H9 (cell line): ENCODE results near the gene DPP10. TPM values are rescaled to one million over a fixed set of nuclear protein-coding genes. Genes with fewer than 3 reads are reported as not detected.

ENCODE experiments used
- DNase-seq: peaks from one replicate; pipeline ENCODE4 v3.0.0-alpha.2; 2017
- H2AFZ ChIP-seq: one replicate; pipeline ENCODE4 v1.6.1; 2013; ENCODE audit warnings: mild to moderate bottlenecking, low read length, control low read depth, moderate library complexity
- H2AK5ac ChIP-seq: 2 replicates; pipeline ENCODE4 v1.6.1; 2013; ENCODE audit warnings: low read length, control low read depth, mixed read lengths; ENCODE audit not compliant: insufficient read length
- H2BK120ac ChIP-seq: one replicate; pipeline ENCODE4 v1.6.1; 2013; ENCODE audit warnings: low read depth, mild to moderate bottlenecking, low read length, control low read depth, inconsistent platforms; ENCODE audit not compliant: poor library complexity, severe bottlenecking
- H2BK12ac ChIP-seq: 2 replicates; pipeline ENCODE4 v1.6.1; 2013; ENCODE audit warnings: low read length, control low read depth, mixed read lengths, low read depth; ENCODE audit not compliant: insufficient read length
- H2BK15ac ChIP-seq: 2 replicates; pipeline ENCODE4 v1.6.1; 2013; ENCODE audit warnings: low read depth, low read length, control low read depth
- H2BK20ac ChIP-seq: one replicate; pipeline ENCODE4 v1.6.1; 2013; ENCODE audit warnings: low read depth, mild to moderate bottlenecking, low read length, control low read depth, inconsistent platforms; ENCODE audit not compliant: poor library complexity, severe bottlenecking
- H2BK5ac ChIP-seq: 2 replicates; pipeline ENCODE4 v1.6.1; 2013; ENCODE audit warnings: low read length, control low read depth, mixed read lengths; ENCODE audit not compliant: insufficient read length
- H3K14ac ChIP-seq: 2 replicates; pipeline ENCODE4 v1.6.1; 2013; ENCODE audit warnings: low read length, control low read depth; ENCODE audit not compliant: insufficient read depth
- H3K18ac ChIP-seq: 2 replicates; pipeline ENCODE4 v1.6.1; 2013; ENCODE audit warnings: low read depth, mild to moderate bottlenecking, mixed read lengths, low read length, control low read depth; ENCODE audit not compliant: insufficient read length
- H3K23ac ChIP-seq: 2 replicates; pipeline ENCODE4 v1.6.1; 2013; ENCODE audit warnings: low read length, control low read depth, mixed read lengths, low read depth; ENCODE audit not compliant: insufficient read length
- H3K23me2 ChIP-seq: 2 replicates; pipeline ENCODE4 v1.6.1; 2013; ENCODE audit warnings: low read depth, mild to moderate bottlenecking, mixed read lengths, low read length, control low read depth; ENCODE audit not compliant: insufficient read length, poor library complexity, severe bottlenecking
- H3K27ac ChIP-seq: 2 replicates; pipeline ENCODE4 v1.5.1; 2013; ENCODE audit warnings: low read length, control low read depth, mixed read lengths, low read depth; ENCODE audit not compliant: insufficient read length
- H3K27me3 ChIP-seq: 2 replicates; pipeline ENCODE4 v1.6.1; 2013; ENCODE audit warnings: low read length, control low read depth, inconsistent platforms; ENCODE audit not compliant: insufficient read depth
- H3K4ac ChIP-seq: 2 replicates; pipeline ENCODE4 v1.6.1; 2013; ENCODE audit warnings: low read depth, mild to moderate bottlenecking, control low read depth, inconsistent platforms, low read length, moderate library complexity
- H3K4me1 ChIP-seq: 2 replicates; pipeline ENCODE4 v1.6.1; 2013; ENCODE audit warnings: low read length, control low read depth, inconsistent platforms; ENCODE audit not compliant: insufficient read depth
- H3K4me2 ChIP-seq: 2 replicates; pipeline ENCODE4 v1.6.1; 2013; ENCODE audit warnings: low read length, control low read depth, mixed read lengths; ENCODE audit not compliant: insufficient read length, insufficient read depth
- H3K56ac ChIP-seq: 2 replicates; pipeline ENCODE4 v1.6.1; 2013; ENCODE audit warnings: low read depth, mild to moderate bottlenecking, mixed read lengths, low read length, control low read depth; ENCODE audit not compliant: insufficient read length
- H3K79me1 ChIP-seq: 2 replicates; pipeline ENCODE4 v1.6.1; 2013; ENCODE audit warnings: low read depth, mild to moderate bottlenecking, moderate library complexity, low read length, control low read depth, inconsistent platforms; ENCODE audit not compliant: insufficient read depth, poor library complexity, severe bottlenecking
- H3K79me2 ChIP-seq: 2 replicates; pipeline ENCODE4 v1.6.1; 2013; ENCODE audit warnings: low read length, control low read depth, inconsistent platforms; ENCODE audit not compliant: insufficient read depth
- H3K9ac ChIP-seq: 2 replicates; pipeline ENCODE4 v1.6.1; 2013; ENCODE audit warnings: low read length, control low read depth, mixed read lengths; ENCODE audit not compliant: insufficient read length; ENCODE audit errors: extremely low read depth
- H3K9me3 ChIP-seq: one replicate; pipeline ENCODE4 v1.6.1; 2013; ENCODE audit warnings: low read depth, low read length, inconsistent platforms; ENCODE audit not compliant: control insufficient read depth
- H3T11ph ChIP-seq: one replicate; pipeline ENCODE4 v1.6.1; 2013; ENCODE audit warnings: mild to moderate bottlenecking, low read length, control low read depth, inconsistent platforms
- H4K20me1 ChIP-seq: one replicate; pipeline ENCODE4 v1.6.1; 2013; ENCODE audit not compliant: control insufficient read depth, insufficient read length, insufficient read depth
- H4K5ac ChIP-seq: 2 replicates; pipeline ENCODE4 v1.6.1; 2013; ENCODE audit warnings: low read depth, mild to moderate bottlenecking, mixed read lengths, low read length, control low read depth; ENCODE audit not compliant: insufficient read length
- H4K8ac ChIP-seq: replicated peaks from 2 replicates; pipeline ENCODE4 v1.6.1; 2013; ENCODE audit warnings: low read length, control low read depth, mixed read lengths, low read depth; ENCODE audit not compliant: insufficient read length
- H4K91ac ChIP-seq: 2 replicates; pipeline ENCODE4 v1.6.1; 2013; ENCODE audit warnings: low read depth, mild to moderate bottlenecking, moderate library complexity, mixed read lengths, low read length, control low read depth; ENCODE audit not compliant: insufficient read length
- H3K27ac Mint-ChIP-seq, 3 experiments: 2 replicates in 2 of 3; 3 replicates in 1 of 3; pipeline ENCODE4 v1.8.0; 2020 to 2021; ENCODE audit warnings: mixed read lengths in 3 of 3, mild to moderate bottlenecking in 1 of 3, moderate library complexity in 1 of 3
- H3K27me3 Mint-ChIP-seq: 2 replicates; pipeline ENCODE4 v1.8.0; 2021; ENCODE audit warnings: low read depth, mild to moderate bottlenecking, moderate library complexity, mixed read lengths
- H3K36me3 Mint-ChIP-seq, 3 experiments: 2 replicates in 2 of 3; 3 replicates in 1 of 3; pipeline ENCODE4 v1.8.0; 2020 to 2021; ENCODE audit warnings: low read depth in 3 of 3, mixed read lengths in 3 of 3; ENCODE audit not compliant: insufficient read depth in 1 of 3
- H3K4me1 Mint-ChIP-seq, 2 experiments: 2 replicates each; pipeline ENCODE4 v1.8.0; 2020; ENCODE audit warnings: mixed read lengths in 2 of 2
- H3K4me3 Mint-ChIP-seq, 2 experiments: 2 replicates in 1 of 2; 3 replicates in 1 of 2; pipeline ENCODE4 v1.8.0; 2020 to 2021; ENCODE audit warnings: mild to moderate bottlenecking in 2 of 2, mixed read lengths in 2 of 2, moderate library complexity in 1 of 2
- H3K9me3 Mint-ChIP-seq, 2 experiments: 2 replicates in 1 of 2; 3 replicates in 1 of 2; pipeline ENCODE4 v1.8.0; 2020; ENCODE audit warnings: mild to moderate bottlenecking in 2 of 2, mixed read lengths in 2 of 2, moderate library complexity in 1 of 2
- CTCF ChIP-seq: fragments of 200-600 bp; sonication (generic); conservative IDR thresholded peaks from 3 replicates; pipeline ENCODE4 v1.8.0; 2021; ENCODE audit warnings: antibody characterized with exemption, mild to moderate bottlenecking
- WGBS: extraction: QIAGEN DNeasy Blood & Tissue Kit; methylation state at CpG from one replicate; pipeline ENCODE4 v1.1.7; 2013; ENCODE audit warnings: missing lambda C conversion rate, low lambda C conversion rate, mixed read lengths; ENCODE audit not compliant: insufficient read length; ENCODE audit errors: extremely low coverage; 5-methylcytosine and 5-hydroxymethylcytosine counted together
- total RNA-seq: library from RNA; stranded (reverse); gene quantifications from 2 replicates; pipeline ENCODE4 v1.2.1, GENCODE V29; 2021

The DPP10 gene
- total RNA-seq, 1 experiment from 2014 or later: 11.3 TPM

- Histone ChIP-seq H4K20me1 (no peaks in the 10 kb centered on the region), H2BK20ac (no peak overlapping the region), H3T11ph (no peak overlapping the region), H2AFZ (no peak overlapping the region), H3K79me2 (no peaks in the 10 kb centered on the region; the same call in 1 of the 2 replicates), H3K23me2 (no peaks in the 10 kb centered on the region), H3K79me1 (no peaks in the 10 kb centered on the region), H3K4me2 (no peak overlapping the region), H3K27me3 (no peaks in the 10 kb centered on the region), H2BK5ac (no peak overlapping the region), H2BK120ac (no peak overlapping the region), H2BK15ac (no peak overlapping the region), H3K14ac (no peak overlapping the region), H3K56ac (no peak overlapping the region), H3K23ac (no peak overlapping the region), H3K4ac (no peak overlapping the region), H2AK5ac (no peak overlapping the region), H4K91ac (no peak overlapping the region), H4K8ac (no peak overlapping the region), H3K18ac (no peak overlapping the region), H3K9me3 (no peaks in the 10 kb centered on the region), H2BK12ac (no peak overlapping the region), H4K5ac (no peak overlapping the region), H3K4me1 (no peaks in the 10 kb centered on the region), H3K27ac (no peak overlapping the region), H3K9ac (no peak overlapping the region)
- Mint-ChIP-seq H3K27me3 (no peaks in the 10 kb centered on the region), H3K4me3 (no peak overlapping the region), H3K27ac (no peak overlapping the region), H3K4me1 (peaks cover 6 to 8% of the 10 kb centered on the region in 2 experiments), H3K9me3 (peaks cover 17% of the 10 kb centered on the region in 2 experiments; a peak in 4 of 5 replicates), H3K36me3 (peaks cover 0 to 20% (median 17%) of the 10 kb centered on the region in 3 experiments; a peak in 4 of 7 replicates)
- no CpG with 5 or more reads among the region's 2 CpGs for WGBS
- TF ChIP-seq CTCF: no peak
- no peak for DNase-seq
Observed at GRCh38 chr2:114642166-114642770, 199.8 kb downstream of the DPP10 start.
